ENCODE measurements around the gene CREB3L4. TPM values are rescaled to one million over a fixed set of nuclear protein-coding genes. Genes with fewer than 3 reads are reported as not detected.

CREB3L4 gene
- total and polyA plus RNA-seq, 5 experiments from 2014 or later, result 4.3 to 13.2 (median 6.0) TPM

Small RNA genes lying within 50 kb of the gene (microRNA-seq; reads per million reads assigned to microRNA genes)
- gene MIR6737 (ENCODE audit: borderline microRNAs expressed), result not detected

Other genes with a start within 250 kb of the CREB3L4 start
- 10 to 100 TPM; 58.2 to 60.6 TPM for gene INTS3, start 239.9 kb upstream of the CREB3L4 start, total RNA-seq
- 10 to 100 TPM in 2 of 3 donors, 1 to 10 TPM in 1; 10.0 to 13.8 (median 10.8) TPM for gene INTS3, start 239.9 kb upstream of the CREB3L4 start, polyA plus RNA-seq
- 10 to 100 TPM; 15.3 to 18.5 TPM for gene SLC27A3, start 192.5 kb upstream of the CREB3L4 start, total RNA-seq
- gene SLC27A3, start 192.5 kb upstream of the CREB3L4 start, polyA plus RNA-seq, result 10 to 100 TPM in 2 of 3 donors, 1 to 10 TPM in 1; 8.4 to 15.6 (median 10.0) TPM
- 100 to 1,000 TPM; 110 to 120 TPM for gene GATAD2B, start 44.9 kb upstream of the CREB3L4 start, total RNA-seq
- 1 to 10 TPM; 4.4 to 5.3 (median 5.2) TPM for gene GATAD2B, start 44.9 kb upstream of the CREB3L4 start, polyA plus RNA-seq
- gene DENND4B, start 21.2 kb upstream of the CREB3L4 start, total RNA-seq, result 100 to 1,000 TPM; 174 to 194 TPM
- gene DENND4B, start 21.2 kb upstream of the CREB3L4 start, polyA plus RNA-seq, result 10 to 100 TPM; 12.0 to 21.2 (median 19.0) TPM
- 100 to 1,000 TPM; 132 to 147 TPM for gene CRTC2, start 9.3 kb upstream of the CREB3L4 start, total RNA-seq
- gene CRTC2, start 9.3 kb upstream of the CREB3L4 start, polyA plus RNA-seq, result 10 to 100 TPM; 21.4 to 49.6 (median 27.1) TPM
- gene SLC39A1, start 4.4 kb upstream of the CREB3L4 start, total RNA-seq, result 10 to 100 TPM; 14.7 to 14.9 TPM
- gene SLC39A1, start 4.4 kb upstream of the CREB3L4 start, polyA plus RNA-seq, result 10 to 100 TPM; 29.5 to 35.2 (median 32.6) TPM
- gene JTB, start 9.8 kb downstream of the CREB3L4 start, total RNA-seq, result 100 to 1,000 TPM; 120 to 121 TPM
- 100 to 1,000 TPM; 302 to 384 (median 322) TPM for gene JTB, start 9.8 kb downstream of the CREB3L4 start, polyA plus RNA-seq
- gene RAB13, start 18.4 kb downstream of the CREB3L4 start, total RNA-seq, result 1 to 10 TPM; 2.8 to 3.1 TPM
- gene RAB13, start 18.4 kb downstream of the CREB3L4 start, polyA plus RNA-seq, result 1 to 10 TPM in 1 of 3 donors, under 1 TPM in 2; 0.53 to 1.0 (median 0.66) TPM
- gene RPS27, start 22.9 kb downstream of the CREB3L4 start, total RNA-seq, result 1,000 to 10,000 TPM; 5,101 to 5,184 TPM
- over 10,000 TPM; 23,491 to 26,660 (median 26,449) TPM for gene RPS27, start 22.9 kb downstream of the CREB3L4 start, polyA plus RNA-seq
- under 1 TPM; 0.16 to 0.22 TPM for gene NUP210L, start 187.2 kb downstream of the CREB3L4 start, total RNA-seq
- under 1 TPM in 1 of 3 donors, not detected in 2; 0.06 TPM for gene NUP210L, start 187.2 kb downstream of the CREB3L4 start, polyA plus RNA-seq
- 100 to 1,000 TPM; 287 to 307 TPM for gene TPM3, start 224.2 kb downstream of the CREB3L4 start, total RNA-seq
- gene TPM3, start 224.2 kb downstream of the CREB3L4 start, polyA plus RNA-seq, result 1,000 to 10,000 TPM in 1 of 3 donors, 100 to 1,000 TPM in 2; 791 to 1,022 (median 805) TPM
- not detected for gene CFAP141, start 238.4 kb downstream of the CREB3L4 start, total RNA-seq
- not detected for gene CFAP141, start 238.4 kb downstream of the CREB3L4 start, polyA plus RNA-seq